Naive thymus-derived CD4-positive, alpha-beta T cell (primary cell): Measurements from ENCODE around the gene EOGT. TPM values are rescaled to one million over a fixed set of nuclear protein-coding genes. Genes with fewer than 3 reads are reported as not detected.
A peak's percentile ranks its signal among the peaks of the same experiment; 100 is the strongest.

Experiments
- ATAC-seq: fragments of 150-1000 bp; cut with Tn5 transposase; 2 replicates; pipeline ENCODE4 v1.10.0; 2021; ENCODE audit warnings: mild to moderate bottlenecking, moderate library complexity
- CTCF ChIA-PET: fragments of 350-600 bp; sonication (Branson Sonifier 250); formaldehyde crosslinking; loops from one replicate; lab custom pipeline; 2021; ENCODE audit warnings: antibody characterized with exemption; lab: Charles Lee
- POLR2A ChIA-PET: fragments of 350-600 bp; sonication (Branson Sonifier 250); formaldehyde crosslinking; loops from one replicate; lab custom pipeline; 2021; ENCODE audit warnings: antibody characterized with exemption, inconsistent platforms; lab: Charles Lee
- DNase-seq, 9 donors: peaks; one replicate each; pipeline versions ENCODE4 v3.0.0 to v3.0.0-alpha.2; 2020 to 2022; ENCODE audit warnings: mixed read lengths in 1 of 9
- H3K27ac ChIP-seq: one replicate; pipeline ENCODE4 v1.7.0; 2013; ENCODE audit warnings: mild to moderate bottlenecking, low read depth, low read length, moderate library complexity
- H3K27me3 ChIP-seq, 2 donors: one replicate each; pipeline ENCODE4 v1.7.0; 2013; ENCODE audit warnings: low read length in 2 of 2, mild to moderate bottlenecking in 2 of 2, moderate library complexity in 2 of 2; ENCODE audit not compliant: control insufficient read depth in 2 of 2, insufficient read depth in 2 of 2
- H3K36me3 ChIP-seq, 3 experiments: 1 replicate in 2 of 3; 2 replicates in 1 of 3; pipeline ENCODE4 v1.7.0; 2013; ENCODE audit warnings: low read length in 3 of 3, mild to moderate bottlenecking in 3 of 3, moderate library complexity in 1 of 3; ENCODE audit not compliant: insufficient read depth in 3 of 3, control insufficient read depth in 2 of 3
- H3K4me1 ChIP-seq, 2 donors: one replicate each; pipeline ENCODE4 v1.7.0; 2013; ENCODE audit warnings: low read length in 2 of 2, mild to moderate bottlenecking in 2 of 2, moderate library complexity in 1 of 2; ENCODE audit not compliant: control insufficient read depth in 2 of 2, insufficient read depth in 2 of 2
- H3K4me3 ChIP-seq: 2 replicates; pipeline ENCODE4 v1.7.0; 2013; ENCODE audit warnings: mild to moderate bottlenecking, low read length
- H3K9me3 ChIP-seq, 3 experiments: 1 replicate in 2 of 3; 2 replicates in 1 of 3; pipeline ENCODE4 v1.7.0; 2013; ENCODE audit warnings: low read length in 3 of 3; ENCODE audit not compliant: control insufficient read depth in 2 of 3
- H3K27ac Mint-ChIP-seq, 9 donors: one replicate each; pipeline ENCODE4 v1.8.0; 2020 to 2022; ENCODE audit warnings: mixed read lengths in 9 of 9, mild to moderate bottlenecking in 8 of 9, moderate library complexity in 5 of 9, inconsistent platforms in 2 of 9
- H3K27me3 Mint-ChIP-seq, 5 donors: one replicate each; pipeline ENCODE4 v1.8.0; 2021 to 2022; ENCODE audit warnings: mixed read lengths in 5 of 5, mild to moderate bottlenecking in 1 of 5
- H3K36me3 Mint-ChIP-seq, 5 donors: one replicate each; pipeline ENCODE4 v1.8.0; 2020 to 2022; ENCODE audit warnings: mixed read lengths in 5 of 5, mild to moderate bottlenecking in 3 of 5, inconsistent platforms in 1 of 5
- H3K4me1 Mint-ChIP-seq, 7 donors: one replicate each; pipeline ENCODE4 v1.8.0; 2020 to 2022; ENCODE audit warnings: mixed read lengths in 7 of 7, mild to moderate bottlenecking in 3 of 7, inconsistent platforms in 1 of 7
- H3K4me3 Mint-ChIP-seq, 10 donors: one replicate each; pipeline ENCODE4 v1.8.0; 2020 to 2022; ENCODE audit warnings: mild to moderate bottlenecking in 10 of 10, mixed read lengths in 10 of 10, moderate library complexity in 6 of 10, inconsistent platforms in 2 of 10
- H3K9me3 Mint-ChIP-seq, 11 donors: one replicate each; pipeline ENCODE4 v1.8.0; 2020 to 2022; ENCODE audit warnings: mixed read lengths in 11 of 11, mild to moderate bottlenecking in 4 of 11, inconsistent platforms in 1 of 11, moderate library complexity in 1 of 11
- intact Hi-C, 2 donors: fragments of 100-400 bp; cut with micrococcal nuclease; formaldehyde crosslinking; loops; one replicate each; pipeline ENCODE4 v1.15.1; 2023
- polyA plus RNA-seq, 2 donors: library from polyadenylated mRNA; unstranded; fragments of 300-500 nt; fragmentation: Illumina TruSeq; gene quantifications; one replicate each; pipeline ENCODE4 v1.2.3, GENCODE V29; 2021
- total RNA-seq, 6 experiments: library from RNA in 5 of 6; stranded (reverse) in 5 of 6; gene quantifications; 1 replicate in 5 of 6; 2 replicates in 1 of 6; pipeline ENCODE4 v1.2.3 and lab custom pipeline; 2021 to 2026

The EOGT gene
- total and polyA plus RNA-seq, 7 experiments from 2014 or later: 6.8 to 19.1 (median 10.5) TPM

DNA sequence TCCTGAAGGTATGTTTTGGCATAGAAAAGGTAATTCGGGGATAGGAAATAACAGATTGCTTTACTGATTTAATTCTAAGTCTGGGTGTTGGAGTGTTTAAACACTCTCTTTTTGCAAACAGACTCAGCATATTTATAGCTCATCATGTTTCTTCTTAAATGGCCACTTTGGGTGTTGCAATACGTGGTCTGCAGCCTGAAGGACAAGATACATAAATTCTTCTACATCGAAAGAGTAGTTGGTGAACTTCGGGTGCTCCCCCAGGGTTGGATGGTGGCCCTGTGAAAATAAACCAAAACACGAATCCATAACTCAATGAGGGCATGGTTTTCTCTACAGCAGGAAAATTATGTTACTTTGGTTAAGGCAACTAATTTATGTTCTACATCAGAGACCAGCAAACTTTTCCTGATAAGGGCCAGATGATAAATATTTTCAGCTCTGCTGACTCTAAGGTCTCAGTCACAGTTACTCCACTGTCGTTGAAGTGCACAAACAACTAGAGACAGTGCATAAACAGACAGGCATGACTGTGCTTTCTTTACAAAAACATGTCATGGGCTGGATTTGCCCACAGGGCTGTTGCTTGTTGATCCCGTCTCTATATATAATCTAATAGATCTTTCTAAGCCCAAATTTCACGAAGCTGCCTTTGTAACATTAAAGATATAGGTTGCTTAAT is 35.9 kb downstream of the EOGT start:
- Mint-ChIP-seq H3K9me3 (no peaks in the 10 kb centered on the region), H3K4me3 (no peak overlapping the region), H3K4me1 (no peaks in the 10 kb centered on the region), H3K36me3 (peaks cover 0 to 35% (median 20%) of the 10 kb centered on the region in 5 donors), H3K27ac (peak overlapping the region in 1 of 9 donors; percentile 45), H3K27me3 (peaks cover 0 to 3% (median 0%) of the 10 kb centered on the region in 5 donors)
- no peak overlapping the region for H3K4me3 ChIP-seq
- intact Hi-C loops: no loop called here
- peaks cover 0 to 20% (median 2%) of the 10 kb centered on the region in 3 experiments for H3K36me3 ChIP-seq
- H3K27ac ChIP-seq: no peak overlapping the region
- H3K27me3 ChIP-seq: no peaks in the 10 kb centered on the region
- no peaks in the 10 kb centered on the region for H3K4me1 ChIP-seq
- ChIA-PET CTCF (no interaction called here), POLR2A (no interaction called here)
- ATAC-seq: no peak
- DNase-seq: no peak
- H3K9me3 ChIP-seq: no peaks in the 10 kb centered on the region

DNA sequence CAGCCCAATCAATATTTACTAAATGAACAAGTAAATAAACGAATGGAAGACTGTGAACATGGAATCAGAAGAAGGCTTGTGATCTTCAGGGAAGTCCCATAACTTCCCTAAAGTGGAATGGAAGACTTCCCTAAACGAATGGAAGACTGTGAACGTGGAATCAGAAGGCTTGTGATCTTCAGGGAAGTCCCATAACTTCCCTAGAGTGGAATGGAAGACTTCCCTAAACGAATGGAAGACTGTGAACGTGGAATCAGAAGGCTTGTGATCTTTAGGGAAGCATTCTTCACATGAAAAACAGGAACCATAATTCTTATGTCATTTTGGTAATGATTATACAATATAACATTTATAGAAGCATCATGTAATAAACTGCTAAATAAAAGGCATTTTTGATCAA is 38.8 kb downstream of the EOGT start:
- intact Hi-C loops: no loop called here
- H3K4me3 ChIP-seq: no peak overlapping the region
- ChIA-PET POLR2A (no interaction called here), CTCF (no interaction called here)
- H3K27ac Mint-ChIP-seq: no peak overlapping the region
- H3K9me3 ChIP-seq: no peaks in the 10 kb centered on the region
- peaks cover 0 to 28% (median 13%) of the 10 kb centered on the region in 5 donors for H3K36me3 Mint-ChIP-seq
- DNase-seq: no peak
- peaks cover 0 to 20% (median 0%) of the 10 kb centered on the region in 5 donors for H3K27me3 Mint-ChIP-seq
- H3K36me3 ChIP-seq: peaks cover 0 to 8% (median 0%) of the 10 kb centered on the region in 3 experiments
- no peaks in the 10 kb centered on the region for H3K27me3 ChIP-seq
- peaks cover 0 to 1% (median 0%) of the 10 kb centered on the region in 7 donors for H3K4me1 Mint-ChIP-seq
- H3K4me1 ChIP-seq: no peaks in the 10 kb centered on the region
- no peak overlapping the region for H3K4me3 Mint-ChIP-seq
- no peaks in the 10 kb centered on the region for H3K9me3 Mint-ChIP-seq
- no peak overlapping the region for H3K27ac ChIP-seq
- ATAC-seq: no peak

- Mint-ChIP-seq H3K27me3 (peaks cover 0 to 20% (median 0%) of the 10 kb centered on the region in 5 donors), H3K9me3 (no peaks in the 10 kb centered on the region), H3K36me3 (peaks cover 0 to 21% (median 13%) of the 10 kb centered on the region in 5 donors), H3K4me3 (no peak overlapping the region), H3K27ac (peak overlapping the region in 1 of 9 donors; percentile 56), H3K4me1 (peaks cover 0 to 1% (median 0%) of the 10 kb centered on the region in 7 donors)
- Histone ChIP-seq H3K9me3 (no peaks in the 10 kb centered on the region), H3K4me3 (no peak overlapping the region), H3K27ac (no peak overlapping the region), H3K4me1 (no peaks in the 10 kb centered on the region), H3K27me3 (no peaks in the 10 kb centered on the region), H3K36me3 (peaks cover 0 to 8% (median 0%) of the 10 kb centered on the region in 3 experiments)
- intact Hi-C loops: loop anchor here in 1 of 2 donors (2.0 kb wide), 1 partner anchor 1859 kb away; no protein-coding TSS in a partner anchor
- ATAC-seq (no peak), DNase-seq (no peak)
- CTCF ChIA-PET: interaction anchor here (0.7 kb wide), 1 partner anchor 13 kb away, joined by 3 read pairs; no protein-coding TSS in a partner anchor
- POLR2A ChIA-PET: no interaction called here
These were observed 39.8 kb downstream of the EOGT start for GRCh38 chr3:68973639-68974038.

GRCh38 chr3:68972358-68972979 is 41.0 kb downstream of the EOGT start:
- intact Hi-C loops: loop anchor here in 1 of 2 donors (2.0 kb wide), 1 partner anchor 1858 kb away; no protein-coding TSS in a partner anchor
- Mint-ChIP-seq H3K4me3 (no peak overlapping the region), H3K9me3 (no peaks in the 10 kb centered on the region), H3K4me1 (peaks cover 0 to 1% (median 0%) of the 10 kb centered on the region in 7 donors), H3K27ac (no peak overlapping the region), H3K36me3 (peaks cover 0 to 11% (median 4%) of the 10 kb centered on the region in 5 donors), H3K27me3 (peaks cover 0 to 20% (median 0%) of the 10 kb centered on the region in 5 donors)
- no peak overlapping the region for H3K4me3 ChIP-seq
- ATAC-seq (peak; percentile 54), DNase-seq (peak in 3 of 9 donors; percentile 0 to 19 (median 6))
- H3K9me3 ChIP-seq: no peaks in the 10 kb centered on the region
- H3K36me3 ChIP-seq: peaks cover 0 to 5% (median 0%) of the 10 kb centered on the region in 3 experiments
- no peaks in the 10 kb centered on the region for H3K4me1 ChIP-seq
- ChIA-PET CTCF (no interaction called here), POLR2A (no interaction called here)
- H3K27ac ChIP-seq: no peak overlapping the region
- H3K27me3 ChIP-seq: no peaks in the 10 kb centered on the region

DNA sequence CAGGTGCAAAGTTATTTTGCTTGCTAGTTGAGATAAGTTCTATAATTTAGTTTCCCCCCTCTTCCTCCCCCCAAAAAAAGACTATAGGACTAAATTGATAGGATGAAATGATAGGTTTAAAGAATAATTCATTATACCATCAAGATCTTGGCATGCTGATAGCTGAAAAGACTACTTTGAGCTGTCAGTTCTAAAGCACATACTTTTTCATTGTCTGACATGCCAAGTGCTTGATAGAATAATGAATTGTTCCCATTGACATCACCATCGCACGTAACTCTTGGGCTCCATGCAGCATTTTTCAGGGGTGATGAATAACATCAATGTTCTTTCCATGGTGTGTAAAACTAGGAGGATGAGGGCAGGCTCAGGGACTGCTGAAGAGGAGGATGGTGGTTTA is 48.8 kb downstream of the EOGT start:
- Histone ChIP-seq H3K9me3 (no peaks in the 10 kb centered on the region), H3K4me1 (no peaks in the 10 kb centered on the region), H3K4me3 (no peak overlapping the region), H3K36me3 (no peaks in the 10 kb centered on the region), H3K27me3 (no peaks in the 10 kb centered on the region), H3K27ac (no peak overlapping the region)
- ATAC-seq: no peak
- intact Hi-C loops: no loop called here
- no peak for DNase-seq
- Mint-ChIP-seq H3K36me3 (no peaks in the 10 kb centered on the region), H3K4me1 (no peaks in the 10 kb centered on the region), H3K27me3 (peaks cover 9 to 44% (median 23%) of the 10 kb centered on the region in 5 donors), H3K4me3 (no peak overlapping the region), H3K27ac (no peak overlapping the region), H3K9me3 (peaks cover 0 to 3% (median 0%) of the 10 kb centered on the region in 11 donors)
- ChIA-PET POLR2A (no interaction called here), CTCF (interaction anchor here (0.7 kb wide), 1 partner anchor 17 kb away, joined by 4 read pairs; no protein-coding TSS in a partner anchor)

DNA sequence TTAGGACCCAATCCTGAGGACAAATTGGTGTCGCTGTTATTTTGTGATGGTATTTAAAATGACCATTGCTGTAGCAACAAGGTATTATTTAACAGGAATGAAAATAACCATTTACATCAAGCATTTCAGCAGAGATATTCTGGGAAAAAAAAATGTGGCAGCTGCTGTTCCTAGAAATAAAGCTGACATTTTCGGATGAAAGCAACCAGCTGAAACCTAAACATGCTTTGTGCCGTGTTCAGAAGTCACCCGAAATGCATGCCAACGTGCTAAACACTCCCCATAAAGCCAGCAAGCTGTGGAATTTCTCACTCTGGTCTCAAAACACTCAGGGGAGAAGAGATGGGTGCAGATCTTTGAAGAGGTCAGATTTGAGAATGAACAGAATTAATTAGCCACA is 49.6 kb downstream of the EOGT start:
- Histone ChIP-seq H3K27me3 (no peaks in the 10 kb centered on the region), H3K4me1 (no peaks in the 10 kb centered on the region), H3K9me3 (no peaks in the 10 kb centered on the region), H3K4me3 (no peak overlapping the region), H3K36me3 (no peaks in the 10 kb centered on the region), H3K27ac (no peak overlapping the region)
- POLR2A ChIA-PET: no interaction called here
- intact Hi-C loops: no loop called here
- H3K9me3 Mint-ChIP-seq: peaks cover 0 to 3% (median 0%) of the 10 kb centered on the region in 11 donors
- H3K36me3 Mint-ChIP-seq: no peaks in the 10 kb centered on the region
- H3K4me1 Mint-ChIP-seq: no peaks in the 10 kb centered on the region
- H3K27me3 Mint-ChIP-seq: peaks cover 17 to 52% (median 31%) of the 10 kb centered on the region in 5 donors
- CTCF ChIA-PET: no interaction called here
- no peak for ATAC-seq
- no peak for DNase-seq
- H3K27ac Mint-ChIP-seq: no peak overlapping the region
- H3K4me3 Mint-ChIP-seq: no peak overlapping the region
